K562 (cell line): ENCODE results near the gene CEP128. TPM values are rescaled to one million over a fixed set of nuclear protein-coding genes. Genes with fewer than 3 reads are reported as not detected.

ENCODE experiments used
- AFF1 ChIP-seq, 2 experiments: fragments of 450-650 bp; IDR thresholded peaks; 2 replicates each; pipeline ENCODE4 v1.6.1; 2018; ENCODE audit warnings: mild to moderate bottlenecking in 2 of 2, low read depth in 1 of 2; ENCODE audit not compliant: partially characterized antibody in 2 of 2
- DACH1 ChIP-seq: fragments of 450-650 bp; IDR thresholded peaks from 2 replicates; pipeline ENCODE4 v1.6.1; 2018; ENCODE audit not compliant: partially characterized antibody
- ELK1 ChIP-seq: sonication (generic); formaldehyde crosslinking; IDR thresholded peaks from 2 replicates; pipeline ENCODE4 v1.8.1; 2022; ENCODE audit warnings: missing genetic modification reagents
- FOXJ2 ChIP-seq: fragments of 200-800 bp; sonication (Bioruptor generic); IDR thresholded peaks from 2 replicates; pipeline ENCODE4 v1.6.1; 2016; ENCODE audit warnings: missing genetic modification characterization, missing compliant biosample characterization
- GATA2 ChIP-seq: sonication (generic); formaldehyde crosslinking; IDR thresholded peaks from 2 replicates; pipeline ENCODE4 v1.4.0; 2020; ENCODE audit warnings: mild to moderate bottlenecking, missing genetic modification reagents
- IRF2 ChIP-seq: sonication (generic); formaldehyde crosslinking; IDR thresholded peaks from 2 replicates; pipeline ENCODE4 v1.8.1; 2022; ENCODE audit warnings: mild to moderate bottlenecking, missing genetic modification reagents
- KDM1A ChIP-seq, 2 experiments: fragments of 450-650 bp; IDR thresholded peaks; 2 replicates each; pipeline ENCODE4 v1.6.1; 2016; ENCODE audit warnings: mild to moderate bottlenecking in 2 of 2
- LEF1 ChIP-seq: fragments of 450-650 bp; IDR thresholded peaks from 2 replicates; pipeline ENCODE4 v1.6.1; 2016; ENCODE audit warnings: mild to moderate bottlenecking
- NCOA6 ChIP-seq: fragments of 450-650 bp; IDR thresholded peaks from 2 replicates; pipeline ENCODE4 v1.6.1; 2017; ENCODE audit warnings: mild to moderate bottlenecking
- POLR2G ChIP-seq: fragments of 200-400 bp; formaldehyde crosslinking; IDR thresholded peaks from 2 replicates; pipeline ENCODE4 v1.6.1; 2017; ENCODE audit warnings: low read depth, mild to moderate bottlenecking, antibody characterized with exemption, low read length, moderate library complexity
- SMARCC2 ChIP-seq: fragments of 450-650 bp; IDR thresholded peaks from 2 replicates; pipeline ENCODE4 v1.6.1; 2017; ENCODE audit warnings: antibody characterized with exemption, moderate library complexity, mild to moderate bottlenecking, low read depth
- SPI1 ChIP-seq: IDR thresholded peaks from 2 replicates; pipeline ENCODE4 v1.6.1; 2011; ENCODE audit warnings: low read depth, low read length, control low read depth, borderline replicate concordance
- TFAM ChIP-seq: fragments of 250-450 bp; sonication (Bioruptor Pico); conservative IDR thresholded peaks from 2 replicates; pipeline ENCODE4 v1.5.0; 2021; ENCODE audit warnings: mild to moderate bottlenecking, moderate library complexity
- THRAP3 ChIP-seq: fragments of 450-650 bp; IDR thresholded peaks from 2 replicates; pipeline ENCODE4 v1.6.1; 2016; ENCODE audit warnings: mild to moderate bottlenecking, inconsistent platforms, borderline replicate concordance
- ZHX1 ChIP-seq: fragments of 150-350 bp; conservative IDR thresholded peaks from 2 replicates; pipeline ENCODE4 v1.6.1; 2014; ENCODE audit warnings: low read length
- ZNF197 ChIP-seq: fragments of 200-800 bp; sonication (Bioruptor generic); IDR thresholded peaks from 2 replicates; pipeline ENCODE4 v1.6.1; 2016; ENCODE audit warnings: low read depth, missing genetic modification characterization, missing compliant biosample characterization
- ZNF609 ChIP-seq: sonication (generic); formaldehyde crosslinking; IDR thresholded peaks from 2 replicates; pipeline ENCODE4 v1.8.1; 2023; ENCODE audit warnings: missing genetic modification reagents, mild to moderate bottlenecking, borderline replicate concordance
- polyA plus RNA-seq, 8 experiments: library from polyadenylated mRNA; depleted of rRNA in 4 of 8; stranded (reverse) in 5 of 8; unstranded in 3 of 8; fragments of >200 nt; fragmentation: Nextera tagmentation in 2 of 8; fragmentation: Illumina TruSeq in 1 of 8; extraction: Ambion mirVana in 2 of 8; extraction: Trizol in 1 of 8; gene quantifications; 2 replicates each; pipeline versions ENCODE4 v1.2.1 to v1.2.3, GENCODE V29; 2011 to 2014; ENCODE audit warnings: inconsistent platforms in 1 of 8, missing spikeins in 1 of 8
- total RNA-seq, 7 experiments: library from RNA; depleted of rRNA in 6 of 7; stranded (reverse); fragments of >200 nt in 6 of 7; fragmentation: Illumina TruSeq in 2 of 7; extraction: Trizol in 2 of 7; gene quantifications; 2 replicates each; pipeline versions ENCODE4 v1.2.1 to v1.2.3, GENCODE V29; 2011 to 2021; ENCODE audit warnings: low replicate concordance in 1 of 7

CEP128 gene
- total and polyA plus RNA-seq, 9 of the 15 experiments (the other 6 are each of a cell fraction or from before 2014, with no cell fraction given) = 2.3 to 9.2 (median 4.6) TPM

GRCh38 chr14:80942191-80942600 lies 658 bp upstream of the CEP128 start (continued):
- TF ChIP-seq ZNF609 (CRISPR knock-in tag) = no peak
- TF ChIP-seq POLR2G = no peak
- TF ChIP-seq TFAM (CRISPR knock-in tag) = no peak
- 0 out of 2 replicates have a peak, but pooled peaks have one; percentile 5 for TF ChIP-seq FOXJ2
- peak; percentile 56; the same call in 1 of the 2 replicates for TF ChIP-seq SPI1
- no peak for TF ChIP-seq KDM1A (IDR thresholded peaks at IDR 0.05)
- no peak for TF ChIP-seq SMARCC2
- no peak for TF ChIP-seq LEF1
- no peak for TF ChIP-seq ZHX1
- TF ChIP-seq THRAP3 = no peak
- no peak for TF ChIP-seq IRF2 (CRISPR knock-in tag)
- TF ChIP-seq ZNF197 = 0 out of 2 replicates have a peak, but pooled peaks have one; percentile 8
- TF ChIP-seq AFF1 (IDR thresholded peaks at IDR 0.05; ENCODE audit: low read depth in 1 of 2, partially characterized antibody in 2 of 2) = no peak
- TF ChIP-seq DACH1 = no peak
- TF ChIP-seq NCOA6 = no peak
- no peak for TF ChIP-seq GATA2 (CRISPR knock-in tag)
- no peak for TF ChIP-seq ELK1
